Astrocyte (in vitro differentiated cells and primary cell): Measurements from ENCODE around the gene ZNF17. TPM values are rescaled to one million over a fixed set of nuclear protein-coding genes. Genes with fewer than 3 reads are reported as not detected.

Experiments
- DNase-seq: peaks from one replicate; pipeline ENCODE4 v3.0.0-alpha.2; 2010; ENCODE audit warnings: low read depth
- FAIRE-seq: peaks from 2 replicates; lab custom pipeline; 2011; peaks lifted over from hg19 to GRCh38; lab: Jason Lieb, UNC
- H2AFZ ChIP-seq: 2 replicates; pipeline ENCODE4 v1.6.0; 2012; ENCODE audit warnings: low read depth, low read length, inconsistent platforms
- H3K27ac ChIP-seq: 2 replicates; pipeline ENCODE4 v1.5.1; 2011; ENCODE audit warnings: low read depth, low read length, inconsistent platforms
- H3K27me3 ChIP-seq: 2 replicates; pipeline ENCODE4 v1.6.0; 2011; ENCODE audit warnings: low read length, inconsistent platforms; ENCODE audit not compliant: insufficient read depth
- H3K36me3 ChIP-seq: 2 replicates; pipeline ENCODE4 v1.5.1; 2011; ENCODE audit warnings: low read length, inconsistent platforms; ENCODE audit not compliant: insufficient read depth
- H3K4me1 ChIP-seq: 2 replicates; pipeline ENCODE4 v1.5.1; 2011; ENCODE audit warnings: low read length, inconsistent platforms; ENCODE audit not compliant: insufficient read depth
- H3K4me2 ChIP-seq: 2 replicates; pipeline ENCODE4 v1.6.0; 2012; ENCODE audit warnings: low read length, inconsistent platforms
- H3K4me3 ChIP-seq: 2 replicates; pipeline ENCODE4 v1.5.1; 2011; ENCODE audit warnings: low read depth, mild to moderate bottlenecking, low read length, inconsistent platforms; ENCODE audit not compliant: insufficient read depth
- H3K79me2 ChIP-seq: 2 replicates; pipeline ENCODE4 v1.6.0; 2012; ENCODE audit warnings: mild to moderate bottlenecking, low read length, inconsistent platforms; ENCODE audit not compliant: insufficient read depth
- H3K9ac ChIP-seq: 2 replicates; pipeline ENCODE4 v1.6.0; 2012; ENCODE audit warnings: mild to moderate bottlenecking, low read length, inconsistent platforms
- H3K9me3 ChIP-seq: 2 replicates; pipeline ENCODE4 v1.5.1; 2012; ENCODE audit warnings: low read depth, mild to moderate bottlenecking, low read length, inconsistent platforms; ENCODE audit not compliant: insufficient read depth
- H4K20me1 ChIP-seq: 2 replicates; pipeline ENCODE4 v1.6.0; 2012; ENCODE audit warnings: low read length, inconsistent platforms; ENCODE audit not compliant: insufficient read depth
- H3K27ac Mint-ChIP-seq: one replicate; pipeline ENCODE4 v1.8.0; 2021; ENCODE audit warnings: mild to moderate bottlenecking, mixed read lengths; ENCODE audit not compliant: unreplicated experiment
- H3K27me3 Mint-ChIP-seq: one replicate; pipeline ENCODE4 v1.8.0; 2021; ENCODE audit warnings: low read depth, mixed read lengths; ENCODE audit not compliant: unreplicated experiment
- H3K36me3 Mint-ChIP-seq: one replicate; pipeline ENCODE4 v1.8.0; 2021; ENCODE audit warnings: low read depth, mixed read lengths; ENCODE audit not compliant: unreplicated experiment
- H3K4me1 Mint-ChIP-seq: one replicate; pipeline ENCODE4 v1.8.0; 2021; ENCODE audit warnings: low read depth, mixed read lengths; ENCODE audit not compliant: unreplicated experiment
- H3K4me3 Mint-ChIP-seq: one replicate; pipeline ENCODE4 v1.8.0; 2021; ENCODE audit warnings: mild to moderate bottlenecking, moderate library complexity, mixed read lengths; ENCODE audit not compliant: unreplicated experiment
- H3K9me3 Mint-ChIP-seq: one replicate; pipeline ENCODE4 v1.8.0; 2021; ENCODE audit warnings: mild to moderate bottlenecking, mixed read lengths; ENCODE audit not compliant: unreplicated experiment
- EZH2 ChIP-seq: IDR thresholded peaks from 2 replicates; pipeline ENCODE4 v1.6.1; 2012; ENCODE audit warnings: mild to moderate bottlenecking, low read length, inconsistent platforms; ENCODE audit not compliant: insufficient read depth
- total RNA-seq: library from RNA; stranded (reverse); gene quantifications from 2 replicates; pipeline ENCODE4 v1.2.1, GENCODE V29; 2021
- TF ChIP-seq, protein P1 (sequence below): IDR thresholded peaks from 2 replicates; pipeline ENCODE4 v1.5.1; 2011; ENCODE audit warnings: low read depth, mild to moderate bottlenecking, inconsistent platforms, low read length, moderate library complexity; ENCODE audit not compliant: insufficient read depth

ZNF17 gene
- total RNA-seq, 1 donor from 2014 or later, result 11.6 TPM

DNA sequence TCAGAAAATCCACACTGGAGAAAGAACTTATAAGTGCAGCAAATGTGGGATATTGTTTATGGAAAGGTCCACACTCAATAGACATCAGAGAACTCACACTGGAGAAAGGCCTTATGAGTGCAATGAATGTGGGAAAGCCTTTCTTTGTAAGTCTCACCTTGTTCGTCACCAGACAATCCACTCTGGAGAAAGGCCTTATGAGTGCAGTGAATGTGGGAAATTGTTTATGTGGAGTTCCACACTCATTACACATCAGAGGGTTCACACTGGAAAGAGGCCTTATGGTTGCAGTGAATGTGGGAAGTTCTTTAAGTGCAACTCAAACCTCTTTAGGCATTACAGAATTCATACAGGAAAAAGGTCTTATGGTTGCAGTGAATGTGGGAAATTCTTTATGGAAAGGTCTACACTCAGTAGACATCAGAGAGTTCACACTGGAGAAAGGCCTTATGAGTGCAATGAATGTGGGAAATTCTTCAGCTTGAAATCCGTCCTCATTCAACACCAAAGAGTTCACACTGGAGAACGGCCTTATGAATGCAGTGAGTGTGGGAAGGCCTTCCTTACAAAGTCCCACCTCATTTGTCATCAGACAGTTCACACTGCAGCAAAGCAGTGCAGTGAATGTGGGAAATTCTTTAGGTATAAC, 33.3 kb upstream of the ZNF17 start:
- H3K4me1 Mint-ChIP-seq, result no peaks in the 10 kb centered on the region
- Histone ChIP-seq H3K4me2 (no peak overlapping the region), H3K4me3 (no peak overlapping the region), H4K20me1 (no peaks in the 10 kb centered on the region), H3K79me2 (no peaks in the 10 kb centered on the region), H3K9me3 (peaks cover 42% of the 10 kb centered on the region), H2AFZ (no peak overlapping the region), H3K4me1 (no peaks in the 10 kb centered on the region), H3K36me3 (peaks cover 20% of the 10 kb centered on the region), H3K27me3 (no peaks in the 10 kb centered on the region), H3K27ac (no peak overlapping the region), H3K9ac (no peak overlapping the region)
- H3K36me3 Mint-ChIP-seq, result peaks cover 61% of the 10 kb centered on the region
- no peak for DNase-seq
- H3K4me3 Mint-ChIP-seq, result no peak overlapping the region
- FAIRE-seq, result no peak
- no peaks in the 10 kb centered on the region for H3K27me3 Mint-ChIP-seq
- H3K27ac Mint-ChIP-seq, result no peak overlapping the region
- no peak for TF ChIP-seq EZH2
- peaks cover 64% of the 10 kb centered on the region for H3K9me3 Mint-ChIP-seq

DNA sequence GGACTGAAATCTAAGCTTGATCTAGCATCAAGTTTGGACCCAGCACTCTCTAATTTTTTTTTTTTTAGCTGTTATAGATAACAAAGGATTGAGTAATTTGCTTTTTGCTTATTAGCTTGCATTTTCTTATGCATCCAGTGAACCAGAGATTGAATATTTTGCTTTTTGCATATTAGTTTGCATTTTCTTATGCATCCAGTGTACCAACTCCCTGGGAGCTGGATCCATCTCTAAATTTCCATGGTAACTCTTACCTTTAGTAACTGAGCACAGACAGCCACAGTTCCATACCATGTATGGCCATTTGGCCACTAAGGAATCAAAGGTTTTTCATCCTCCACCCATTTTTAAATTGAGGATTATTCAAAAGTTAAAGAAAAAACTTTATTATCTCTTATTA, 30.0 kb upstream of the ZNF17 start:
- H3K27me3 Mint-ChIP-seq, result peaks cover 2% of the 10 kb centered on the region
- H3K36me3 Mint-ChIP-seq, result peaks cover 30% of the 10 kb centered on the region
- H3K9me3 Mint-ChIP-seq, result peaks cover 41% of the 10 kb centered on the region
- H3K9me3 ChIP-seq, result peaks cover 27% of the 10 kb centered on the region
- H2AFZ ChIP-seq, result no peak overlapping the region
- H3K79me2 ChIP-seq, result no peaks in the 10 kb centered on the region
- H3K4me3 ChIP-seq, result no peak overlapping the region
- DNase-seq (no peak), FAIRE-seq (no peak)
- H3K4me1 Mint-ChIP-seq, result no peaks in the 10 kb centered on the region
- peaks cover 20% of the 10 kb centered on the region for H3K36me3 ChIP-seq
- H4K20me1 ChIP-seq, result no peaks in the 10 kb centered on the region
- no peak overlapping the region for H3K4me2 ChIP-seq
- H3K27me3 ChIP-seq, result no peaks in the 10 kb centered on the region
- H3K27ac ChIP-seq, result no peak overlapping the region
- H3K27ac Mint-ChIP-seq, result no peak overlapping the region
- no peaks in the 10 kb centered on the region for H3K4me1 ChIP-seq
- H3K4me3 Mint-ChIP-seq, result no peak overlapping the region
- no peak overlapping the region for H3K9ac ChIP-seq
- TF ChIP-seq EZH2, result no peak
- TF ChIP-seq, protein P1, sequence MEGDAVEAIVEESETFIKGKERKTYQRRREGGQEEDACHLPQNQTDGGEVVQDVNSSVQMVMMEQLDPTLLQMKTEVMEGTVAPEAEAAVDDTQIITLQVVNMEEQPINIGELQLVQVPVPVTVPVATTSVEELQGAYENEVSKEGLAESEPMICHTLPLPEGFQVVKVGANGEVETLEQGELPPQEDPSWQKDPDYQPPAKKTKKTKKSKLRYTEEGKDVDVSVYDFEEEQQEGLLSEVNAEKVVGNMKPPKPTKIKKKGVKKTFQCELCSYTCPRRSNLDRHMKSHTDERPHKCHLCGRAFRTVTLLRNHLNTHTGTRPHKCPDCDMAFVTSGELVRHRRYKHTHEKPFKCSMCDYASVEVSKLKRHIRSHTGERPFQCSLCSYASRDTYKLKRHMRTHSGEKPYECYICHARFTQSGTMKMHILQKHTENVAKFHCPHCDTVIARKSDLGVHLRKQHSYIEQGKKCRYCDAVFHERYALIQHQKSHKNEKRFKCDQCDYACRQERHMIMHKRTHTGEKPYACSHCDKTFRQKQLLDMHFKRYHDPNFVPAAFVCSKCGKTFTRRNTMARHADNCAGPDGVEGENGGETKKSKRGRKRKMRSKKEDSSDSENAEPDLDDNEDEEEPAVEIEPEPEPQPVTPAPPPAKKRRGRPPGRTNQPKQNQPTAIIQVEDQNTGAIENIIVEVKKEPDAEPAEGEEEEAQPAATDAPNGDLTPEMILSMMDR, result no peak

DNA sequence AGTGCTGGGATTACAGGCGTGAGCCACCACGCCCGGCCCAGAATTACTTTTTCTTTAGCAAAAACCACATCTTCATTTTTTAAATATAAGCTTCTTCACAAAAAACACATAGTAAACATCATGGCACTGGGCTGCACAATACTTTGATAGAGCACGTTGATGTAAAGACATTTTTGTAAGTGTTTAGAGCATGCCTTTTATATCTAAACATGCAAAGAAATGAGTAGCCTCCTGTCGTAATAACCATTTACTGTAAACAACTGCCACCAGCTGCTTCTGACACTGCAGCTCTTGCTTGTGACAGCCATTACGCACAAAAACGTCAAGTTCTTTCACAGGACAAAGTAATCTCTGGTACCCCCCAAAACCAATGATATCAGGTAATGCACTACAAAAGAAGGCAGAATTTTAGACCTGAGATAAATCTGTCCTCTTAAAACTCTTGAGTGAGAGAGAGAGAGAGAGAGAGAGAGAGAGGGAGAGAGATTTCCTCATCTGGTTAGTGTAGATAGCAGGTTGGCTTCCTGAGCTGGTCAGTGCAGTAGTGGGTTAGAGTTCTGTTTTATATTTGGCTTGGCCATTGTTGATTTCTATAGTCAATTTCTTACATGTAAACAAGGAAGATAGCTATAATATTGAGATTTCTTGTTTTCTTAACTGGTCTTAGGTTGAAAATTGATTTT, 28.0 kb upstream of the ZNF17 start:
- H3K27ac ChIP-seq, result no peak overlapping the region
- no peak overlapping the region for H2AFZ ChIP-seq
- no peak for DNase-seq
- Mint-ChIP-seq H3K36me3 (peaks cover 14% of the 10 kb centered on the region), H3K4me1 (no peaks in the 10 kb centered on the region), H3K9me3 (peaks cover 25% of the 10 kb centered on the region), H3K27me3 (peaks cover 2% of the 10 kb centered on the region), H3K4me3 (no peak overlapping the region), H3K27ac (no peak overlapping the region)
- FAIRE-seq, result no peak
- H3K9me3 ChIP-seq, result peaks cover 11% of the 10 kb centered on the region
- no peak overlapping the region for H3K4me3 ChIP-seq
- H3K4me1 ChIP-seq, result no peaks in the 10 kb centered on the region
- no peaks in the 10 kb centered on the region for H4K20me1 ChIP-seq
- no peak overlapping the region for H3K4me2 ChIP-seq
- H3K27me3 ChIP-seq, result no peaks in the 10 kb centered on the region
- TF ChIP-seq EZH2, result no peak
- TF ChIP-seq, protein P1, result no peak
- H3K36me3 ChIP-seq, result peaks cover 7% of the 10 kb centered on the region
- no peak overlapping the region for H3K9ac ChIP-seq
- no peaks in the 10 kb centered on the region for H3K79me2 ChIP-seq
